Hepatocyte (in vitro differentiated cells): ENCODE measurements around the gene FOXG1. TPM values are rescaled to one million over a fixed set of nuclear protein-coding genes. Genes with fewer than 3 reads are reported as not detected.

Experiments used
- DNase-seq: peaks from one replicate; pipeline ENCODE4 v3.0.0-alpha.2; 2016; ENCODE audit warnings: low spot score
- H2AFZ ChIP-seq: fragments of 200-600 bp; sonication (generic); 2 replicates; pipeline ENCODE4 v1.6.0; 2016; ENCODE audit warnings: antibody characterized with exemption, mild to moderate bottlenecking
- H3K27ac ChIP-seq: fragments of 200-600 bp; sonication (generic); 2 replicates; pipeline ENCODE4 v1.5.1; 2016; ENCODE audit warnings: mild to moderate bottlenecking
- H3K27me3 ChIP-seq: fragments of 200-600 bp; sonication (generic); 2 replicates; pipeline ENCODE4 v1.6.1; 2016
- H3K36me3 ChIP-seq: fragments of 200-600 bp; sonication (generic); replicated peaks from 2 replicates; pipeline ENCODE4 v1.5.1; 2016; ENCODE audit warnings: low read depth; ENCODE audit not compliant: insufficient read depth
- H3K4me1 ChIP-seq: fragments of 200-600 bp; sonication (generic); 2 replicates; pipeline ENCODE4 v1.5.1; 2016; ENCODE audit warnings: mild to moderate bottlenecking, moderate library complexity; ENCODE audit not compliant: insufficient read depth
- H3K4me2 ChIP-seq: fragments of 200-600 bp; sonication (generic); 2 replicates; pipeline ENCODE4 v1.6.0; 2016
- H3K4me3 ChIP-seq: fragments of 200-600 bp; sonication (generic); 2 replicates; pipeline ENCODE4 v1.5.1; 2016; ENCODE audit warnings: mild to moderate bottlenecking
- H3K79me2 ChIP-seq: fragments of 200-600 bp; sonication (generic); 2 replicates; pipeline ENCODE4 v1.6.0; 2017; ENCODE audit warnings: mild to moderate bottlenecking
- H3K9me2 ChIP-seq: fragments of 200-600 bp; sonication (generic); replicated peaks from 2 replicates; pipeline ENCODE4 v1.6.0; 2017; ENCODE audit warnings: mild to moderate bottlenecking; ENCODE audit not compliant: insufficient read depth
- H3K9me3 ChIP-seq: fragments of 200-600 bp; sonication (generic); 2 replicates; pipeline ENCODE4 v1.5.1; 2016; ENCODE audit warnings: low read depth, mild to moderate bottlenecking
- H4K20me1 ChIP-seq: fragments of 200-600 bp; sonication (generic); 2 replicates; pipeline ENCODE4 v1.6.0; 2016; ENCODE audit warnings: mild to moderate bottlenecking; ENCODE audit not compliant: insufficient read depth, poor library complexity, severe bottlenecking
- EZH2 ChIP-seq: fragments of 200-600 bp; sonication (generic); IDR thresholded peaks from 2 replicates; pipeline ENCODE4 v1.6.1; 2016; ENCODE audit warnings: antibody characterized with exemption, mild to moderate bottlenecking, borderline replicate concordance
- EZH2phosphoT487 ChIP-seq: fragments of 200-600 bp; sonication (generic); IDR thresholded peaks from one replicate; pipeline ENCODE4 v1.6.1; 2018; ENCODE audit warnings: antibody characterized with exemption, mild to moderate bottlenecking, low read depth, moderate library complexity; ENCODE audit not compliant: unreplicated experiment, severe bottlenecking
- WGBS: methylation state at CpG from one replicate; pipeline ENCODE4 v1.1.6; 2016; ENCODE audit warnings: low lambda C conversion rate; ENCODE audit errors: missing lambda C conversion rate; 5-methylcytosine and 5-hydroxymethylcytosine counted together
- polyA plus RNA-seq: library from polyadenylated mRNA; unstranded; fragments of >200 nt; fragmentation: Nextera tagmentation; extraction: Ambion mirVana; gene quantifications from 2 replicates; pipeline ENCODE4 v1.2.1, GENCODE V29; 2016
- total RNA-seq: library from RNA; depleted of rRNA; stranded (reverse); fragments of >200 nt; gene quantifications from 2 replicates; pipeline ENCODE4 v1.2.3, GENCODE V29; 2014
- TF ChIP-seq, protein P1 (sequence below): fragments of 200-600 bp; sonication (generic); IDR thresholded peaks from 2 replicates; pipeline ENCODE4 v1.5.1; 2016; ENCODE audit warnings: antibody characterized with exemption, mild to moderate bottlenecking; ENCODE audit not compliant: poor library complexity

The FOXG1 gene
- total and polyA plus RNA-seq, 2 experiments from 2014 or later = not detected

DNA sequence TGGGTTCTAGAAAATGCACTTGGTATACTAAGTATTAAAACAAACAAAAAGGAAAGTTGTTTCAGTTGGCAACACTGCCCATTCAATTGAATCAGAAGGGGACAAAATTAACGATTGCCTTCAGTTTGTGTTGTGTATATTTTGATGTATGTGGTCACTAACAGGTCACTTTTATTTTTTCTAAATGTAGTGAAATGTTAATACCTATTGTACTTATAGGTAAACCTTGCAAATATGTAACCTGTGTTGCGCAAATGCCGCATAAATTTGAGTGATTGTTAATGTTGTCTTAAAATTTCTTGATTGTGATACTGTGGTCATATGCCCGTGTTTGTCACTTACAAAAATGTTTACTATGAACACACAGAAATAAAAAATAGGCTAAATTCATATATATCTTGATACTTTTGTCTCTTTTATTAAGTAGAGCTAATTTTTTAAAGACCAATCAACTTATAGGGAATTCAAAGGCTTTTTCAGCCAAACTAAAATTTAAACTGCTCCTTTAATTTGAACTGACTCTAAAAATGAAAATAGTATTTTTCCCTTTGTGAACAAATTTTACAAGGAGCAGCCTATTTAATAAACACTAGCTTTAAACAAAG is 2.8 kb downstream of the FOXG1 start:
- Histone ChIP-seq H3K9me3 (no peaks in the 10 kb centered on the region), H3K4me2 (no peak overlapping the region), H3K27ac (no peak overlapping the region), H3K4me3 (no peak overlapping the region), H3K4me1 (peaks cover 12% of the 10 kb centered on the region), H3K36me3 (no peaks in the 10 kb centered on the region), H2AFZ (no peak overlapping the region), H4K20me1 (no peaks in the 10 kb centered on the region), H3K79me2 (no peaks in the 10 kb centered on the region), H3K9me2 (no peaks in the 10 kb centered on the region), H3K27me3 (peaks cover 92% of the 10 kb centered on the region)
- WGBS = 48% methylated on average over 4 of the region's 4 CpGs
- no peak for DNase-seq
- TF ChIP-seq, protein P1, sequence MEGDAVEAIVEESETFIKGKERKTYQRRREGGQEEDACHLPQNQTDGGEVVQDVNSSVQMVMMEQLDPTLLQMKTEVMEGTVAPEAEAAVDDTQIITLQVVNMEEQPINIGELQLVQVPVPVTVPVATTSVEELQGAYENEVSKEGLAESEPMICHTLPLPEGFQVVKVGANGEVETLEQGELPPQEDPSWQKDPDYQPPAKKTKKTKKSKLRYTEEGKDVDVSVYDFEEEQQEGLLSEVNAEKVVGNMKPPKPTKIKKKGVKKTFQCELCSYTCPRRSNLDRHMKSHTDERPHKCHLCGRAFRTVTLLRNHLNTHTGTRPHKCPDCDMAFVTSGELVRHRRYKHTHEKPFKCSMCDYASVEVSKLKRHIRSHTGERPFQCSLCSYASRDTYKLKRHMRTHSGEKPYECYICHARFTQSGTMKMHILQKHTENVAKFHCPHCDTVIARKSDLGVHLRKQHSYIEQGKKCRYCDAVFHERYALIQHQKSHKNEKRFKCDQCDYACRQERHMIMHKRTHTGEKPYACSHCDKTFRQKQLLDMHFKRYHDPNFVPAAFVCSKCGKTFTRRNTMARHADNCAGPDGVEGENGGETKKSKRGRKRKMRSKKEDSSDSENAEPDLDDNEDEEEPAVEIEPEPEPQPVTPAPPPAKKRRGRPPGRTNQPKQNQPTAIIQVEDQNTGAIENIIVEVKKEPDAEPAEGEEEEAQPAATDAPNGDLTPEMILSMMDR = no peak
- TF ChIP-seq EZH2phosphoT487 (no peak), EZH2 (no peak)

DNA sequence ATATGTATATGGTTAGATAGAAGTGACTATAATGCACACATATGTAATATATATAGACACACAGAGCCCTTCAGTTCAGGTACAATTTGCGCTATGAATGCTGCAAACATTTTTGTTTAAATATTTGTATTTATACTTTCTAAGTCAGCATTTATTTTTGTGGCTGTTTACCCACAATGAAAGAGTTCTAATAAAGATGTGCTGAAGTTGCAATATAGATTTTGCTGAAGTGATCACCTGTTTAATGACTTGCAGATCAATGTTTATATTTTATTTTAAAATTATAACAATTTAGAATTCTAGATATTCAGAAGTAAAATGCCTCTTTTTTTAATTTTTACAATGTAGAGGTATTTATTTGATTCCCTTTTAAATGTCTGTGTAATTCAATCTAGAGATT is 3.5 kb downstream of the FOXG1 start:
- WGBS = 70% methylated on average over 1 of the region's 1 CpG
- no peak overlapping the region for H3K27ac ChIP-seq
- no peaks in the 10 kb centered on the region for H3K9me3 ChIP-seq
- H3K4me3 ChIP-seq = no peak overlapping the region
- no peaks in the 10 kb centered on the region for H3K36me3 ChIP-seq
- H2AFZ ChIP-seq = no peak overlapping the region
- H3K4me1 ChIP-seq = peaks cover 12% of the 10 kb centered on the region
- H3K79me2 ChIP-seq = no peaks in the 10 kb centered on the region
- H3K4me2 ChIP-seq = no peak overlapping the region
- no peak for DNase-seq
- TF ChIP-seq EZH2 (no peak), EZH2phosphoT487 (no peak)
- TF ChIP-seq, protein P1 = no peak
- H3K27me3 ChIP-seq = peaks cover 92% of the 10 kb centered on the region
- no peaks in the 10 kb centered on the region for H4K20me1 ChIP-seq
- no peaks in the 10 kb centered on the region for H3K9me2 ChIP-seq

- H3K9me3 ChIP-seq = no peaks in the 10 kb centered on the region
- H4K20me1 ChIP-seq = no peaks in the 10 kb centered on the region
- H3K4me2 ChIP-seq = no peak overlapping the region
- H3K27me3 ChIP-seq = peaks cover 92% of the 10 kb centered on the region
- no peaks in the 10 kb centered on the region for H3K36me3 ChIP-seq
- H3K9me2 ChIP-seq = no peaks in the 10 kb centered on the region
- H3K79me2 ChIP-seq = no peaks in the 10 kb centered on the region
- TF ChIP-seq, protein P1 = no peak
- TF ChIP-seq EZH2phosphoT487 (no peak), EZH2 (no peak)
- H3K4me1 ChIP-seq = peaks cover 11% of the 10 kb centered on the region
- no peak for DNase-seq
- no peak overlapping the region for H3K4me3 ChIP-seq
- H2AFZ ChIP-seq = no peak overlapping the region
- H3K27ac ChIP-seq = no peak overlapping the region
Measured at GRCh38 chr14:28770630-28771029, 4.0 kb downstream of the FOXG1 start.

DNA sequence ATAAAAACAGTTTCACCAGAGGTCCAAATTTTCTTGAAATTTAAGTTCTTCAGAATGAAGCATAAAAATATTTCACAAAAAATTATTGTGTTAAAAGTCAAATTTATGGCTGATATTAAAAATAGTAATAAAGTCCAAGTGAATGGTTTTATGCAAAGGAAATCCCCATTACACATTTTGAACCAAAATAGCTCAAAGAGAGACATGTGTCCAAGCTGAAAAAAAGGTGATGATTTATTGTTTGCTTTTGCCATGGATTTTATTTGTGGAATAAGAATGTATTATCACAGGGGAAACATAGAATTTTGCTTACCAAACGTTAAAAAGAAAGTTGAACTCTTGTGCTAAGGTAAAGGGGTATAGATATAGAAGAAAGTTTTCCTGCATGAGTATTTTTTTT is 4.6 kb downstream of the FOXG1 start:
- no peak overlapping the region for H3K4me3 ChIP-seq
- peaks cover 6% of the 10 kb centered on the region for H3K4me1 ChIP-seq
- WGBS = 17% methylated on average over 1 of the region's 1 CpG
- H4K20me1 ChIP-seq = no peaks in the 10 kb centered on the region
- no peak for DNase-seq
- no peaks in the 10 kb centered on the region for H3K9me3 ChIP-seq
- no peaks in the 10 kb centered on the region for H3K36me3 ChIP-seq
- no peaks in the 10 kb centered on the region for H3K9me2 ChIP-seq
- H3K4me2 ChIP-seq = no peak overlapping the region
- TF ChIP-seq EZH2 (no peak), EZH2phosphoT487 (no peak)
- TF ChIP-seq, protein P1 = no peak
- H3K27ac ChIP-seq = no peak overlapping the region
- H2AFZ ChIP-seq = no peak overlapping the region
- peaks cover 92% of the 10 kb centered on the region for H3K27me3 ChIP-seq
- no peaks in the 10 kb centered on the region for H3K79me2 ChIP-seq
